ENCODE results near the gene CORO7.

CORO7 gene

GRCh38 chr16:4416200-4417032, at the start of gene CORO7:
Gene CORO7, minus strand, starts transcription at chr16:4416596. Its CDS starts 78 bp downstream, at chr16:4416518.
- FAIRE-seq (peak; percentile 86), DNase-seq (ENCODE audit: insufficient read length, low spot score) (peak; percentile 93)

DNA sequence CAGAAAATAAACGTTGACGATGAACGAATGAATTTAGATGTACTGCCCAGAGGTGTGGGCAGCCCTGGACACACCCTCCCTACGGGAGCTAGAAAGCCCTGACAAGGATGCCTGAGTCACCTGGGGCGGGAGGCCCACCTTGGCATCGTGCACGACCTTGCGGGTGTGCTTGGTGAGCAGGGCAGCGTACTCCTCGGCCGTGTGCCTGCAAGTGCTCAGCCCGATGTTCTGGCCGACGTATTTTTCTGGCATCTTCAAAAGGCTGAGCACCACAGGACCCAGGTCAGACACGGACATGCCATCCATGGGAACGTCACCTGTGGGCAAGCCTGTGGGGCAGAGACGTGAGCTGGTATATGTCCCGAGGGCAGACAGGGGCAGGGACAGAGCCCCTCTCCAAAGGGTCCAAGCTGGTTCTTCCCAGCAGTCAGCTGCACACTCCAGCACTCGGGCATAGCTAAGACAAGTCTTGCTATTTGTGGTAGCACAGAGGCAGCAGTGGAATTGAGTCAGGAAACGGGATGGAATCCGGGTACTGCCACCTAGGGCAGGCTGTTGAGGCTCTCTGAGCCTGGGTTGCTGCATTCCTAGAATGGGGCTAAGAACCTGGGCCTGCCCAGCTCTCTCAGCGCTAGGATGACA, 47.2 kb upstream of the CORO7 start:
- FAIRE-seq, result peak; percentile 82
- no peak for DNase-seq (ENCODE audit: insufficient read length, low spot score)

- FAIRE-seq, result no peak
- DNase-seq (ENCODE audit: insufficient read length, low spot score), result no peak
Observed at GRCh38 chr16:4461250-4462085, 45.1 kb upstream of the CORO7 start.

- FAIRE-seq, result no peak
Observed at GRCh38 chr16:4460936-4461249, 44.5 kb upstream of the CORO7 start.

DNA sequence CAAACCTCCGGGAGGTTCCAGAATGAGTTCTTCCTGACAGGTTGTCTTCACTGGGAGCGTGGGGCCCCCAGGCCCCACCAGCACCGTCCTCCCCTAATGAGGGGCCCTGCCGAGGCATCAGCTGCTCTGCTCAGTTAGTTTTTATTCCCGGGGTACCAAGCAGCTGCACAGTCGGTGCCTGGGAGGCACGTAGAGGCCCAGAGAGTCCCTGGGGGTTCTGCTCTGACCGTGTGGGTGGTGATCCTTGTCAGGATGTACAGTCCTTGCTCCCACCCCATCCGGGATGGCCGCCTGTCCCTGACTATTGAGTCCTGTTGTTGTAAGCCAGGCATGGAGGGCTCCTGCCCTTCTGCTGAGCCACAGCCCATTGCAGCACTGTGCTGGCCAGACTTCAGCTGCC, 39.6 kb upstream of the CORO7 start:
- no peak for FAIRE-seq
- no peak for DNase-seq (ENCODE audit: insufficient read length, low spot score)

More at GRCh38 chr16:4460936-4461249, 44.5 kb upstream of the CORO7 start:
- no peak for DNase-seq (ENCODE audit: insufficient read length, low spot score)

GRCh38 chr16:4455081-4455480, 38.7 kb upstream of the CORO7 start:
- DNase-seq (ENCODE audit: insufficient read length, low spot score) (no peak), FAIRE-seq (no peak)

- FAIRE-seq (no peak), DNase-seq (ENCODE audit: insufficient read length, low spot score) (no peak)
Observed at GRCh38 chr16:4454623-4455022, 38.2 kb upstream of the CORO7 start.

- no peak for DNase-seq (ENCODE audit: insufficient read length, low spot score)
- FAIRE-seq, result no peak
Observed at GRCh38 chr16:4452674-4453073, 36.3 kb upstream of the CORO7 start.

GRCh38 chr16:4450931-4451519, 34.6 kb upstream of the CORO7 start:
- DNase-seq (ENCODE audit: insufficient read length, low spot score), result no peak
- FAIRE-seq, result no peak

- no peak for FAIRE-seq
- DNase-seq (ENCODE audit: insufficient read length, low spot score), result no peak
Observed at GRCh38 chr16:4450430-4450829, 34.0 kb upstream of the CORO7 start.

- no peak for DNase-seq (ENCODE audit: insufficient read length, low spot score)
- FAIRE-seq, result no peak
Observed at GRCh38 chr16:4443986-4444385, 27.6 kb upstream of the CORO7 start.

DNA sequence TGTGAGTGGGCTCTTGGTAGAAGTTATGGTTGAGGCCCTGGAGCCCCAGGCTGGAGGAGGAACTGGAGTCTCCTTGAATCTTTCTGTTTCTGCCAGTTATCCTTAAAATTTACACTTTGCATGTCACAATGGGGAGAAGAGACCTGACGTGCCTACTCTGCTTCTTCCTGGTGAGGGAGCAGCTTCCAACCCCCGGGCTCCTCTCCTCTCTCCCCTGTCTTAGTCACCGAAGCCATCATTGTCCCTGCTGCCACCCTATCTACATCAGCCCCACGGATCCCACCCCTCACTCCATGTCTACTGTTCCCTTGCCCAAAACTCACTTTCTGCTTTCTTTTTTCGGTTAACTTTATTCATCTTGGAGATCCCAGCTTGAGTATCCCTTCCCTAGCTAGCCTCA, 26.9 kb upstream of the CORO7 start:
- DNase-seq (ENCODE audit: insufficient read length, low spot score), result no peak
- FAIRE-seq, result no peak

- FAIRE-seq (no peak), DNase-seq (ENCODE audit: insufficient read length, low spot score) (no peak)
Observed at GRCh38 chr16:4442371-4442770, 26.0 kb upstream of the CORO7 start.

DNA sequence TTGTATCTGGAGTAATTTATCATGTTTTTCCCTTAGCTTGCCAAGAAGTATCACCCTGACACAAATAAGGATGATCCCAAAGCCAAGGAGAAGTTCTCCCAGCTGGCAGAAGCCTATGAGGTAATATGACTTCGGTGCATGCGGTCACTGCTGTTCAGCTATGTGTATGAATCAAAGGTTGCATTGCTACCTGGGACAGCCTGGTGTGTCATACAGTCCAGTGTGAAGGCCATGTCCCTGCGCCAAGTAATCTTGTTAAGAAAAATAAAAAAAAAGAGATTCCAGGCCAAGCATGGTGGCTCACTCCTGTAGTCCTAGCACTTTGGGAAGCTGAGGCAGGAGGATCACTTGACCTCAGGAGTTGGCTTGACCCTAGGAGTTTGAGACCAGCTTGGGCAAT, 21.0 kb upstream of the CORO7 start:
- DNase-seq (ENCODE audit: insufficient read length, low spot score), result no peak
- FAIRE-seq, result no peak

DNA sequence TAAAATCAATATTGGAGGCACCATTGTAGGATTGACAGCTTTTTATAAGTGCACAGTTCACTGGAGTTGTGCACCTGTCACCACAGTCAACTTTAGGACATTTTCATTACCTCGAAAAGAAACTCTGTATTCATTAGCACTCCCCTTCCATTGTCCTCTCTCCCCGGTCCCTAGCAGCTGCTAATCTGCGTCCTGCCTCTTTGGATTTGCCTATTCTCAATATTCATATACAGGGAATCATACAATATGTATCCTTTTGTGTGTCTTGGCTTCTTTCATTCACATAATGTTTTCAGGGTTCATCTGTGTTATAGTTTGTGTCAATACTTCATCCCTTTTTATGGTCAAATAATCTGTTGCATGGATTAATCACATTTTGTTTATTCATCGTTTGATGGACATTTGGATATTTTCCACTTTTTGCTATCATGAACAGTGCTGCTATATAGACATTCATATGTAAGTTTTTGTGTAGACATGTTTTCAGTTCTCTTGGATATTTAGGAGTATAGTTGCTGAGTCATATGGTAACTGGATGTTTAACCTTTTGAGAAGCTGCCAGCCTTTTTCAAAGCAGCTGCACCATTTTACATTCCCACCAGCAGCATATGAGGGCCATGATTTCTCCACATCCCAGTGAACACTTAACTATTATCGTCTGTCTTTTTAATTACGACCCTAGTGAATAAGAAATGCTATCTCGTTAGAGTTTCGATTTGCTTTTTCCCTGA, 19.1 kb upstream of the CORO7 start:
- DNase-seq (ENCODE audit: insufficient read length, low spot score) (no peak), FAIRE-seq (no peak)

DNA sequence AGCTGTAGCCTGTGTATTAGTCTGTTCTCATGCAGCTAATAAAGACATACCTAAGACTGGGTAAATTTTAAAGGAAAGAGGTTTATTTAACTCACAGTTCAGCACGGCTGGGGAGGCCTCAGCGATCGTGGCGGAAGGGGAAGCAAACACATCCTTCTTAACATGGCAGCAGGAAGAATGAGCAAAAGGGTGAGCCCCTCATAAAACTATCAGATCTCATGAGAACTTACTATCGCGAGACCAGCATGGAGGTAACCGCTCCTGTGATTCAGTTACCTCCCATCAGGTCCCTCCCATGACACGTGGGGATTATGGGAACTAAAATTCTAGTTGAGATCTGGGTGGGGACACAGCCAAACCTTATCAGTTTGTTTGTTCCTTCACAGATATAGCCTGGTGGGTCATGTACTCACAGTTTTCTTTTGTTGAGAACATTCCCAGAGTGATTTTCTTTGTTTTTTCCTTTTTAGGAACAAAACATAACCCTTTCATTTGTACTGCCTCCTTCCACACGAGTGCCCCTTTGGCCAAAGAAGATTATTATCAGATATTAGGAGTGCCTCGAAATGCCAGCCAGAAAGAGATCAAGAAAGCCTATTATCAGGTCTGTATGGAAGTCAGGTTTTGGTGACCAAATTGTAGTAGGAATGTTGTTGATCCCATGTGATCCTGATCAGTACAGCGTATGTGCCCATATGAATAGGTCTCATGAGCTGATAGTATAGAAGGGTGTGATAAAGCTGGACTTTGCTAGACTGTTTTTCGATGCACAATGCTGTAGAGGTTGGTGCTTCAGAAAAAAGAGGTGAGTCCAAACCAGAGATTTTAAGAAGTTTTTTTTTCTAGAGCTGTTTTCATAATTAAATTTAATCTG, 17.8 kb upstream of the CORO7 start:
- no peak for FAIRE-seq

DNA sequence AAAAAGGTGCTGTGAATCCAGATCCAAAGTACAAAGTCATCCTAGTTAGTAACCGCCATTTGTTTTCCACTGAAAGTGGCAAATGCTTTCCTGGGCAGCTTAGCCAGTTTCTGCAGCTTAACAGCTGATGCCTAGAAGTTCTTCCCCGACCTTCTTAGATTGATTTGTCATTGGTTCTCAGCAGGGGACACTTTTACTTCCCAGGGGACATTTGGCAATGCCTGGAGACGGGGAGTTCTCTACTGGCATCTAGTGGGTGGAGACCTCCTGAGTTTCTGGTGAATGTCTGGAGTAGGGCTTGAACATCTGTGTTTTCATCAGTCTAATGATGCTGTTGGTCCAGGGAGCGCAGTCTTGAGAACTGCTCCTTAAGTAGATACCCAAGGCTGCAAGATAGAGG, 16.8 kb upstream of the CORO7 start:
- DNase-seq (ENCODE audit: insufficient read length, low spot score) (no peak), FAIRE-seq (no peak)

More for the DNA sequence above, 17.8 kb upstream of the CORO7 start:
- no peak for DNase-seq (ENCODE audit: insufficient read length, low spot score)

- FAIRE-seq (no peak), DNase-seq (ENCODE audit: insufficient read length, low spot score) (no peak)
Observed at GRCh38 chr16:4431023-4431422, 14.6 kb upstream of the CORO7 start.

DNA sequence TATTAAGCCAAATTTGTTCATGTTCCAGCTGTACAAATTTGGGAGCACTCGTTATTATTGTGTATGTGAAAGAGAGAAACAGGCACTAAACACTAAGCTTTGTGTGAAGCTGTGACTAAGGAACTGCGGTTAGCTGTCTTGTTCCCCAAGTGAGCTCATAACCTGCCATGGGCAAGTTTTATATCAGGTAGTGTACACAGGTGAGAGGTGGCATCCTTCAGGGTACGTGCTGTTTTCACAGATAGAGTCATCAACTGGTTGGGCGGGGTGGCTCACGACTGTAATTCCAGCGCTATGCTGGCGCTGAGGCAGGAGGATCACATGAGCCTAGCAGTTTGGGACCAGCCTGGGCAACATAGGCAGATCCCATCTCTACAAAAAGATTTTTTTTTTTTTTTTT, 12.1 kb upstream of the CORO7 start:
- no peak for FAIRE-seq
- DNase-seq (ENCODE audit: insufficient read length, low spot score), result no peak

Measured in HTR-8/SVneo (cell line).